Measurements from ENCODE around the gene JMJD1C.

- TF ChIP-seq GATA3 (IDR thresholded peaks at IDR 0.05; ENCODE audit: low read depth, low read length) (no peak), GATA2 (IDR thresholded peaks at IDR 0.05; ENCODE audit: low read depth, low read length) (no peak)
Measured at GRCh38 chr10:63219749-63220148, 246.0 kb downstream of the JMJD1C start.

All from SH-SY5Y (cell line).